Measurements from ENCODE around the gene SLC45A3.

SLC45A3 gene

GRCh38 chr1:205667909-205668643, 12.2 kb downstream of the SLC45A3 start:
- H3K27ac ChIP-seq (ENCODE audit: low read depth, low read length): no peak overlapping the region
- no peak overlapping the region for H2AFZ ChIP-seq (ENCODE audit: low read length, unreplicated experiment)
- H3K36me3 ChIP-seq (ENCODE audit: insufficient read depth, low read length): no peaks in the 10 kb centered on the region
- no peaks in the 10 kb centered on the region for H3K27me3 ChIP-seq (ENCODE audit: insufficient read depth, low read length)
- no peak overlapping the region for H3K4me3 ChIP-seq (ENCODE audit: low read depth, low read length)
- H3K79me2 ChIP-seq (ENCODE audit: control insufficient read depth, insufficient read depth, low read length, unreplicated experiment): peaks cover 5% of the 10 kb centered on the region
- H3K4me1 ChIP-seq (ENCODE audit: control insufficient read depth, insufficient read depth, low read length, unreplicated experiment): peaks cover 26% of the 10 kb centered on the region

GRCh38 chr1:205666372-205667166, 13.7 kb downstream of the SLC45A3 start:
- Histone ChIP-seq H3K36me3 (ENCODE audit: insufficient read depth, low read length) (no peaks in the 10 kb centered on the region), H3K27me3 (ENCODE audit: insufficient read depth, low read length) (no peaks in the 10 kb centered on the region), H3K27ac (ENCODE audit: low read depth, low read length) (no peak overlapping the region), H3K4me1 (ENCODE audit: control insufficient read depth, insufficient read depth, low read length, unreplicated experiment) (peaks cover 26% of the 10 kb centered on the region), H2AFZ (ENCODE audit: low read length, unreplicated experiment) (no peak overlapping the region), H3K79me2 (ENCODE audit: control insufficient read depth, insufficient read depth, low read length, unreplicated experiment) (peaks cover 5% of the 10 kb centered on the region), H3K4me3 (ENCODE audit: low read depth, low read length) (no peak overlapping the region)

GRCh38 chr1:205665201-205666045, 14.9 kb downstream of the SLC45A3 start:
- Histone ChIP-seq H3K27ac (ENCODE audit: low read depth, low read length) (no peak overlapping the region), H3K4me1 (ENCODE audit: control insufficient read depth, insufficient read depth, low read length, unreplicated experiment) (peaks cover 26% of the 10 kb centered on the region), H3K79me2 (ENCODE audit: control insufficient read depth, insufficient read depth, low read length, unreplicated experiment) (peaks cover 5% of the 10 kb centered on the region), H2AFZ (ENCODE audit: low read length, unreplicated experiment) (no peak overlapping the region), H3K36me3 (ENCODE audit: insufficient read depth, low read length) (no peaks in the 10 kb centered on the region), H3K4me3 (ENCODE audit: low read depth, low read length) (no peak overlapping the region), H3K27me3 (ENCODE audit: insufficient read depth, low read length) (no peaks in the 10 kb centered on the region)

- H3K4me1 ChIP-seq (ENCODE audit: control insufficient read depth, insufficient read depth, low read length, unreplicated experiment): peaks cover 20% of the 10 kb centered on the region
- H3K79me2 ChIP-seq (ENCODE audit: control insufficient read depth, insufficient read depth, low read length, unreplicated experiment): peaks cover 5% of the 10 kb centered on the region
- H3K27me3 ChIP-seq (ENCODE audit: insufficient read depth, low read length): no peaks in the 10 kb centered on the region
- no peaks in the 10 kb centered on the region for H3K36me3 ChIP-seq (ENCODE audit: insufficient read depth, low read length)
- H3K4me3 ChIP-seq (ENCODE audit: low read depth, low read length): no peak overlapping the region
- no peak overlapping the region for H2AFZ ChIP-seq (ENCODE audit: low read length, unreplicated experiment)
- no peak overlapping the region for H3K27ac ChIP-seq (ENCODE audit: low read depth, low read length)
Measured at GRCh38 chr1:205664399-205665017, 15.8 kb downstream of the SLC45A3 start.

GRCh38 chr1:205663286-205663936, 16.9 kb downstream of the SLC45A3 start:
- Histone ChIP-seq H3K27me3 (ENCODE audit: insufficient read depth, low read length) (no peaks in the 10 kb centered on the region), H3K4me3 (ENCODE audit: low read depth, low read length) (no peak overlapping the region), H3K79me2 (ENCODE audit: control insufficient read depth, insufficient read depth, low read length, unreplicated experiment) (peaks cover 5% of the 10 kb centered on the region), H3K4me1 (ENCODE audit: control insufficient read depth, insufficient read depth, low read length, unreplicated experiment) (peaks cover 14% of the 10 kb centered on the region), H3K36me3 (ENCODE audit: insufficient read depth, low read length) (no peaks in the 10 kb centered on the region), H3K27ac (ENCODE audit: low read depth, low read length) (no peak overlapping the region), H2AFZ (ENCODE audit: low read length, unreplicated experiment) (no peak overlapping the region)

- H3K4me3 ChIP-seq (ENCODE audit: low read depth, low read length): no peak overlapping the region
- no peak overlapping the region for H3K27ac ChIP-seq (ENCODE audit: low read depth, low read length)
- peaks cover 4% of the 10 kb centered on the region for H3K79me2 ChIP-seq (ENCODE audit: control insufficient read depth, insufficient read depth, low read length, unreplicated experiment)
- H3K27me3 ChIP-seq (ENCODE audit: insufficient read depth, low read length): no peaks in the 10 kb centered on the region
- H2AFZ ChIP-seq (ENCODE audit: low read length, unreplicated experiment): no peak overlapping the region
- no peaks in the 10 kb centered on the region for H3K36me3 ChIP-seq (ENCODE audit: insufficient read depth, low read length)
- H3K4me1 ChIP-seq (ENCODE audit: control insufficient read depth, insufficient read depth, low read length, unreplicated experiment): peaks cover 14% of the 10 kb centered on the region
Measured at GRCh38 chr1:205662791-205663190, 17.5 kb downstream of the SLC45A3 start.

- peaks cover 14% of the 10 kb centered on the region for H3K4me1 ChIP-seq (ENCODE audit: control insufficient read depth, insufficient read depth, low read length, unreplicated experiment)
- no peak overlapping the region for H3K27ac ChIP-seq (ENCODE audit: low read depth, low read length)
- no peaks in the 10 kb centered on the region for H3K27me3 ChIP-seq (ENCODE audit: insufficient read depth, low read length)
- H3K4me3 ChIP-seq (ENCODE audit: low read depth, low read length): no peak overlapping the region
- H3K79me2 ChIP-seq (ENCODE audit: control insufficient read depth, insufficient read depth, low read length, unreplicated experiment): peaks cover 2% of the 10 kb centered on the region
- no peak overlapping the region for H2AFZ ChIP-seq (ENCODE audit: low read length, unreplicated experiment)
- H3K36me3 ChIP-seq (ENCODE audit: insufficient read depth, low read length): no peaks in the 10 kb centered on the region
Measured at GRCh38 chr1:205662135-205662738, 18.1 kb downstream of the SLC45A3 start.

GRCh38 chr1:205661429-205662134, 18.7 kb downstream of the SLC45A3 start:
- Histone ChIP-seq H3K36me3 (ENCODE audit: insufficient read depth, low read length) (no peaks in the 10 kb centered on the region), H3K4me3 (ENCODE audit: low read depth, low read length) (no peak overlapping the region), H3K27me3 (ENCODE audit: insufficient read depth, low read length) (no peaks in the 10 kb centered on the region), H2AFZ (ENCODE audit: low read length, unreplicated experiment) (no peak overlapping the region), H3K27ac (ENCODE audit: low read depth, low read length) (no peak overlapping the region), H3K4me1 (ENCODE audit: control insufficient read depth, insufficient read depth, low read length, unreplicated experiment) (peaks cover 14% of the 10 kb centered on the region), H3K79me2 (ENCODE audit: control insufficient read depth, insufficient read depth, low read length, unreplicated experiment) (no peaks in the 10 kb centered on the region)

- H2AFZ ChIP-seq (ENCODE audit: low read length, unreplicated experiment): no peak overlapping the region
- no peak overlapping the region for H3K4me3 ChIP-seq (ENCODE audit: low read depth, low read length)
- no peak overlapping the region for H3K27ac ChIP-seq (ENCODE audit: low read depth, low read length)
Measured at GRCh38 chr1:205660361-205660760, 19.9 kb downstream of the SLC45A3 start.

More at GRCh38 chr1:205660361-205660760, 19.9 kb downstream of the SLC45A3 start:
- Histone ChIP-seq H3K27me3 (ENCODE audit: insufficient read depth, low read length) (no peaks in the 10 kb centered on the region), H3K79me2 (ENCODE audit: control insufficient read depth, insufficient read depth, low read length, unreplicated experiment) (no peaks in the 10 kb centered on the region), H3K36me3 (ENCODE audit: insufficient read depth, low read length) (no peaks in the 10 kb centered on the region), H3K4me1 (ENCODE audit: control insufficient read depth, insufficient read depth, low read length, unreplicated experiment) (peaks cover 13% of the 10 kb centered on the region)

Data from ACC112 (cell line).